Choroid plexus epithelial cell (primary cell): Measurements from ENCODE around the gene THSD4.

ENCODE experiments used
- DNase-seq: peaks from one replicate; pipeline ENCODE4 v3.0.0-alpha.2; 2010; ENCODE audit warnings: low read depth
- H3K4me3 ChIP-seq: 2 replicates; pipeline ENCODE4 v1.5.1; 2011; ENCODE audit warnings: low read depth, mild to moderate bottlenecking, control low read depth, low read length, moderate library complexity
- TF ChIP-seq, protein P1 (sequence below): conservative IDR thresholded peaks from 2 replicates; pipeline ENCODE4 v1.5.1; 2011; ENCODE audit warnings: low read depth, mild to moderate bottlenecking, control low read depth, inconsistent platforms, low read length, moderate library complexity

Gene THSD4

DNA sequence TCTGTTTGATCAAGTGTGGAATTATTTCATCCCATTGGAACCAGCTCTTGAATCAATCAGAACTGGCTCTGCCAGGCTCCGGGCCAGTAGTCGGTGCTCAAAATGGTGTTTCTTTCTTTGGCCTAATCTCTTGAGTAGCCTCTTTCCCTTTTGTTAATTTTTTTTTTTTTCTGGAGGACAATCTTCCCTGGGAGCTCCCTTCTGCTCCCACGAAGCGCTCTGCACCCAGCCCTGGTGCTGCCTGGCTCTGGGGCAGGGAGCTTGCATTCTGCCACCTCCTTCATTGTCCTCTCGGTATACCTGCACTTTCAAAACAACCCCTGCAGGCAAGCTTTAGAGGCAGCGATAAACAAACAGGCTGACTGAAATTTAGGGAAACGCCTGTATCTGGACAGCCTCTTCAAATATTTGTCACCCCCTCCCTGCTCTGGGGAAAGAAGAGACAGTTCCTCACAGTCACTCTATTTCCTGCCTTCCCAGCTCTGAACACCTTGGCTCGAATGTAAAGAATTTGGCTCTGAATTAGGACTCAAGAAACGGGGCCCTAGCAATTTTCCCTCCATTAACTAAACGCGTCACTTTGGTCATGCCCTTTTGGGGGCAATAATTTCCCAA lies 1.1 kb upstream of the THSD4 start:
- DNase-seq: no peak
- no peak overlapping the region for H3K4me3 ChIP-seq
- TF ChIP-seq, protein P1, sequence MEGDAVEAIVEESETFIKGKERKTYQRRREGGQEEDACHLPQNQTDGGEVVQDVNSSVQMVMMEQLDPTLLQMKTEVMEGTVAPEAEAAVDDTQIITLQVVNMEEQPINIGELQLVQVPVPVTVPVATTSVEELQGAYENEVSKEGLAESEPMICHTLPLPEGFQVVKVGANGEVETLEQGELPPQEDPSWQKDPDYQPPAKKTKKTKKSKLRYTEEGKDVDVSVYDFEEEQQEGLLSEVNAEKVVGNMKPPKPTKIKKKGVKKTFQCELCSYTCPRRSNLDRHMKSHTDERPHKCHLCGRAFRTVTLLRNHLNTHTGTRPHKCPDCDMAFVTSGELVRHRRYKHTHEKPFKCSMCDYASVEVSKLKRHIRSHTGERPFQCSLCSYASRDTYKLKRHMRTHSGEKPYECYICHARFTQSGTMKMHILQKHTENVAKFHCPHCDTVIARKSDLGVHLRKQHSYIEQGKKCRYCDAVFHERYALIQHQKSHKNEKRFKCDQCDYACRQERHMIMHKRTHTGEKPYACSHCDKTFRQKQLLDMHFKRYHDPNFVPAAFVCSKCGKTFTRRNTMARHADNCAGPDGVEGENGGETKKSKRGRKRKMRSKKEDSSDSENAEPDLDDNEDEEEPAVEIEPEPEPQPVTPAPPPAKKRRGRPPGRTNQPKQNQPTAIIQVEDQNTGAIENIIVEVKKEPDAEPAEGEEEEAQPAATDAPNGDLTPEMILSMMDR: no peak

DNA sequence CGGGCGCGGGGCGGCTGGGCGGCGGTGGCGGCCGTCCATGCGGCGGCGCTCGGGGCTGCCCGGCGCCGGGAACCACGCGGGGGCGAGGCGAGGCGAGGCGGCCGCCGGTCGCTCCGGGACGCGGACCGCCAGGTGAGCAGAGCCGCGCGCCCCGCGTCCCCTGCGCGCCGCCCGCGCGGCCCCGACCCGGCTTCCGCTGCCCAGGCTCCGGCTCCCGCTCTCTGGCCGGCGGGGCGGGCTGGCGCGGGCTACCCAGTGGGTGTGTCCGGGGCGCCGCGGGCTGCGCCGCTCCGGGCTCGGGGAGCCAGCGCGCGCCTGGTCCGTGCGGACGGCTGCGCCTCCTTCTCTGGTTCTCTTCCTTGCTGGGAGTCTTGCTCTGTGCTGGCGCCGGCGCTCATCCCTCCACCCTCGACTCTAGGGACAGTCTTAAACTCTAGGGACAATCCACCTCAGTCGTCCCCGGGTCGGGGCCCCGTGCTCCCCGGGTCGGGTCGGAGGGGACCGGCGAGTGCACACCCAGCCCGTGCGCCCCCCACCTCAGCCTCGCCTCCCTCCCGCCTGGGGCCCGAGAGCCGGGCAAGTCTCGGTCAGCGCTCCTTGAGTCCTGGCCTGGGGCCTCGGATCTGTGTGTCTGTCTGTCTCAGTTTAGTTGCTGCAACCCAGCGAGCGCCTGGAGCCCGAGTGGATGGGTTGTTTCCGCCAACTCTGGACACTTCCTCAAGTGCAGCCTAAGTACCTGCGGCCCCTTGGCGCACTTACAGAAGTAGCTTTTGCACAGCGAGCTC lies 488 bp downstream of the THSD4 start:
- TF ChIP-seq, protein P1: no peak
- peak; percentile 69 for DNase-seq
- H3K4me3 ChIP-seq: peak overlapping the region; percentile 74

DNA sequence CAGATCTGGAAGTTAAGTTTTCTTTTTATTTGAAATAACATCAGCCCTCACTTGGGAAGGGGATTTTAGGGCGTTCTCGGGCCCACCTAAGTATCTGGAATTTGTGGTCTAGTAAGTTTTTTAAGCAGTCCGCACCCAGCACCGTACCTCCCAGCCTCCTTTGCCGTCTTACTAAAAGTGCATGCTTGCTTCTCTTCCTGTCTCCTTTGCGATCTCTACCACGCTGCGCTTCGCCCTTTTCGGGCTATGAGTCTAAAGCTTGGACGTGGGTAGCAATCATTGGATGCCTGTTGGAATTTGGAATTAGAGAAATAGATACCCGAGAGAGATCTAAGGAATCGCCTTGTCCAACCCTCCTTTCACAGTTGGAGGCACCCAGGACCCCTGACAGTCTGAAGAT lies 1.1 kb downstream of the THSD4 start:
- H3K4me3 ChIP-seq: peak overlapping the region; percentile 74
- no peak for DNase-seq
- TF ChIP-seq, protein P1: no peak

DNA sequence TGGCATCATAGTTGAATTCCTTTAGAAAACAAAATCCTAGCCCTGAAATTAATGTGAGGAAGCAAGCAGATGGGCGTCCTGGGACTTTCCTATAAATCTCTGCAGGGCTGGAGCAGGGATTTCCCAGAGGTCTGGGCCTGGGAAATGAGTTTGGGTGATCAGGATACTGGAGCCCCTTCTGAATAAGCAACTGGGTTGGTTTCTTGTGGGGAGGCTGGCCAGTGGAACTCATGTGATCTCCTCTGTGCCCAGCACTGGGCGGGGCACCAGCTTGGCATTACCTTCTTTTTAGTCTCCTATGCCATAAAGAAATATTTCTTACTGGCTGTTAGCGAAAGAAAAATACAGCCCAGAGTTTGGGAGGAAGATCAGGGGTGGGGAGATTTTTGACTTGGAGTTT lies 1.7 kb downstream of the THSD4 start:
- TF ChIP-seq, protein P1: no peak
- H3K4me3 ChIP-seq: no peak overlapping the region
- no peak for DNase-seq

DNA sequence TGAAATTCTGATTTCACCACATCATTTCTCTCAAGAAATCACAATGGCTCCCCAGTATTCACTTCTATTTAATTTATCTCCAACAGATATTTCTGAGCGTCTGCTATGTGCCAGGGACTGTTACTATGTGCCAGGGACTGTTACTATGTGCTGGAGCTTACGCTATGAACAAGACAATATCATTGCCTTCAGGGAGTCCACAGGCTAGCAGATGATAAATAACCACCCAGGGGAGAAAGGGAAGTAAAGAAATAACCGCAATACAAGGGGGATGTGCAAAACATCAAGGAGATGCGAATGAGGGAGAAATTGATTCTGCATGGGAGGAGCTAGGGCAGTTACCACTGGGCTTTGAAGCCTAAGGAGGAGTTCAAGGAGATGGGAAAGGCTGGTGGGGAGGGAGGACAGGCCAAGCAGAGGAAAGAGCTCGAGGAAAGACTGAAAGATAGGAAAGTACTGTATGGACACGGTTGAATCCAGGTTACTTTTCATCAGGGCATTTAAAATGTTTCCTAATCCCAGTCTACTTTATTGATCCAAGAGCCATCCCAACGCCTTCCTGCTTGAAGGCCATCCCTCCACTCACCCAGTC lies 2.5 kb downstream of the THSD4 start:
- H3K4me3 ChIP-seq: no peak overlapping the region
- TF ChIP-seq, protein P1: no peak
- no peak for DNase-seq

DNA sequence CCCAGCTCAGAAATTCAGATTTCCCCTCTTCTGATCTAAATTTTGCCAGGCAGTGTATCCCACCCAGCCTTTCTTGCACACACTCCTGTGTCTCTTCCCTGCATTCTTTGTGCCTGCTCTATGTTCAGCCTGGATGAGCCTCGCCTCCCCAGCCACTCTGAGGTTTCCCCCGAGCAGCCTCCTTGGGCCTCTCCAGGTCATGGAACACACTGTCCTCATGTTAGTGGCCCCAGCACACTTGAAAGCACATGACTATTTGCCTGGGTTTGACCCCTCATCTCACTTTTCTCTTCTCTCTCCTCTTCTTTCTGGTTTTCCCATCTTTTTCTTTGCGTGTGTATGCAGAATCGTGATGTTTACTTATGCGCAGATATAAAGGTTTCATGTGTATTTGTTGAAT lies 3.1 kb downstream of the THSD4 start:
- DNase-seq: no peak
- TF ChIP-seq, protein P1: no peak
- H3K4me3 ChIP-seq: no peak overlapping the region
